Subcutaneous preadipocyte (primary cell): ENCODE measurements around the gene CYB5R2. TPM values are rescaled to one million over a fixed set of nuclear protein-coding genes. Genes with fewer than 3 reads are reported as not detected.

Source experiments
- total RNA-seq: library from RNA; depleted of rRNA; stranded (reverse); fragments of >200 nt; gene quantifications from 2 replicates; pipeline ENCODE4 v1.2.3, GENCODE V29; 2012

CYB5R2 gene
- total RNA-seq: 17.6 and 23.5 TPM in 2 replicates

DNA sequence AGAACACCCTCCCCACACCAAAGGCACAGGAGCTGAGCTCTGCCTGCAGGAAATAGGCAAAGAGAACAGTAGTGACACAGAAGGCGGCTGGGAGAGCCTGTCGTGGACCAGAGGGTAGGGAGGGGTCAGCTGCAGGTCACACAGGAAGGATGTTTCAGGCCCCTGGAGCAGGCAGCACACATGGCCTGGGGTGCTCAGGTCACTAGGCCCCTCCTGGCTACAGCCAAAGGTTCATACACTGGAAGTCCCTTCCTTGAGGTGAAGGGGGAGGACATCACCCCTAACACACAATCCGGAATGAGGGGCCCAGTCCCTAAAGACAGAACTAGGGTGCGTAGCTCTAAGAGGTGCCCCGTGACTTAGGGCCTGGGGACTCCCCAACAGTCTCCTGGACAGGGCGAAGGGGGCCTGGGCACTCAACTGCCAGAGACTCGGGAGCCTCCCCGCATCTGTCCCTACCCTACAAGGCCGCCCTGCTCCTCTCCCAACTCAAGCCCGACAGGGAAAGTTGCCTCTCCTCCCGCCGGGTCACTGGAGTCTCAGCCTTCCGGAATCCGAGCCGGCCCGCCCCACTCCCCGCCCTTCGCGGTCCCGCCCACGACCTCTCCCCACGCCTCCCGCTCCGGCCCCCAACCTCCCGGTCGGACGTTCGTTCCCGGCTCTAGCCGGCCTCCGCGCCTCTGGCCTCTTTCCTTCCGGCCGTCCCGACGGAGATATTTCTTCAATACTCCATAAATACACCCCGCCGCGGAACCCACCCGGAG is at the start of gene CYB5R2:
CYB5R2 (minus strand) TSS at position 541 of the 764 bp plus-strand sequence. CDS start 675 bp downstream, outside the sequence.

GRCh38 chr11:7706377-7706776 is 33.1 kb upstream of the CYB5R2 start, which contains the start of gene OVCH2:
Gene OVCH2 (minus strand): TSS chr11:7706477. CDS start chr11:7706394, 83 bp downstream.

Other genes with a start within 250 kb of the CYB5R2 start
- 4.1 and 10.7 TPM in 2 replicates for gene OLFML1, start 188.0 kb downstream of the CYB5R2 start, total RNA-seq
- 11.9 and 17.6 TPM in 2 replicates for gene PPFIBP2, start 159.5 kb downstream of the CYB5R2 start, total RNA-seq
- gene OVCH2, start 33.0 kb upstream of the CYB5R2 start, total RNA-seq: not detected in 2 replicates
- not detected in 2 replicates for gene OR5P2, start 123.4 kb upstream of the CYB5R2 start, total RNA-seq
- not detected in 2 replicates for gene OR5P3, start 157.3 kb upstream of the CYB5R2 start, total RNA-seq